GM19455 (cell line): ENCODE results near the gene GALNT10.

Source experiments
- ATAC-seq: cut with Tn5 transposase; IDR thresholded peaks from one replicate; pipeline ENCODE4 v1.9.1; 2021; ENCODE audit not compliant: unreplicated experiment

Gene GALNT10

GRCh38 chr5:154460172-154460571, 269.6 kb downstream of the GALNT10 start:
- ATAC-seq: no peak

GRCh38 chr5:154461531-154461930, 271.0 kb downstream of the GALNT10 start:
- no peak for ATAC-seq

GRCh38 chr5:154464438-154464837, 273.9 kb downstream of the GALNT10 start:
- ATAC-seq: no peak

GRCh38 chr5:154465169-154465568, 274.6 kb downstream of the GALNT10 start:
- no peak for ATAC-seq

GRCh38 chr5:154466147-154466546, 275.6 kb downstream of the GALNT10 start:
- no peak for ATAC-seq

GRCh38 chr5:154466671-154467070, 276.1 kb downstream of the GALNT10 start:
- no peak for ATAC-seq

- ATAC-seq: peak; percentile 96
Measured at GRCh38 chr5:154467655-154468354, 277.3 kb downstream of the GALNT10 start.

- no peak for ATAC-seq
Measured at GRCh38 chr5:154470137-154470536, 279.6 kb downstream of the GALNT10 start.
